Measurements from ENCODE around the gene RNF141.

RNF141 gene

GRCh38 chr11:10561043-10561818 is 20.2 kb upstream of the RNF141 start:
- DNase-seq, result no peak

- DNase-seq, result no peak
These were observed 17.3 kb upstream of the RNF141 start for GRCh38 chr11:10558288-10558687.

- DNase-seq, result no peak
These were observed 15.6 kb upstream of the RNF141 start for GRCh38 chr11:10556590-10556989.

GRCh38 chr11:10551845-10552352 is 10.9 kb upstream of the RNF141 start:
- no peak for DNase-seq

GRCh38 chr11:10551290-10551592 is 10.3 kb upstream of the RNF141 start:
- DNase-seq, result no peak

- DNase-seq, result no peak
These were observed 9.7 kb upstream of the RNF141 start for GRCh38 chr11:10550503-10551289.

- no peak for DNase-seq
These were observed 3.8 kb upstream of the RNF141 start for GRCh38 chr11:10544491-10545465.

GRCh38 chr11:10543782-10544181 is 2.8 kb upstream of the RNF141 start:
- DNase-seq, result no peak

GRCh38 chr11:10542776-10543175 is 1.8 kb upstream of the RNF141 start:
- DNase-seq, result no peak

- DNase-seq, result no peak
These were observed 559 bp upstream of the RNF141 start for GRCh38 chr11:10541561-10541930.

- no peak for DNase-seq
These were observed 457 bp downstream of the RNF141 start for GRCh38 chr11:10540546-10540914.

- DNase-seq, result no peak
These were observed 1.6 kb downstream of the RNF141 start for GRCh38 chr11:10539339-10539738.

- no peak for DNase-seq
These were observed 2.1 kb downstream of the RNF141 start for GRCh38 chr11:10538924-10539323.

GRCh38 chr11:10537600-10537999 is 3.4 kb downstream of the RNF141 start:
- no peak for DNase-seq

- DNase-seq, result no peak
These were observed 6.7 kb downstream of the RNF141 start for GRCh38 chr11:10534316-10534715.

GRCh38 chr11:10533323-10533722 is 7.7 kb downstream of the RNF141 start:
- DNase-seq, result no peak

GRCh38 chr11:10532526-10532925 is 8.5 kb downstream of the RNF141 start:
- no peak for DNase-seq

- no peak for DNase-seq
These were observed 11.7 kb downstream of the RNF141 start for GRCh38 chr11:10529279-10529678.

- DNase-seq, result no peak
These were observed 12.9 kb downstream of the RNF141 start for GRCh38 chr11:10528121-10528520.

GRCh38 chr11:10526974-10527918 is 13.7 kb downstream of the RNF141 start:
- no peak for DNase-seq

- DNase-seq, result no peak
These were observed 16.5 kb downstream of the RNF141 start for GRCh38 chr11:10524471-10524870.

GRCh38 chr11:10522921-10523320 is 18.1 kb downstream of the RNF141 start:
- no peak for DNase-seq

Measured in GOT3 (cell line).